ENCODE measurements around the gene PKM.
"Not testable (repeated sequence)": the region's sequence is repeated elsewhere in the genome, so short reads cannot be mapped to it uniquely, and the experiment has no call there.

DNA sequence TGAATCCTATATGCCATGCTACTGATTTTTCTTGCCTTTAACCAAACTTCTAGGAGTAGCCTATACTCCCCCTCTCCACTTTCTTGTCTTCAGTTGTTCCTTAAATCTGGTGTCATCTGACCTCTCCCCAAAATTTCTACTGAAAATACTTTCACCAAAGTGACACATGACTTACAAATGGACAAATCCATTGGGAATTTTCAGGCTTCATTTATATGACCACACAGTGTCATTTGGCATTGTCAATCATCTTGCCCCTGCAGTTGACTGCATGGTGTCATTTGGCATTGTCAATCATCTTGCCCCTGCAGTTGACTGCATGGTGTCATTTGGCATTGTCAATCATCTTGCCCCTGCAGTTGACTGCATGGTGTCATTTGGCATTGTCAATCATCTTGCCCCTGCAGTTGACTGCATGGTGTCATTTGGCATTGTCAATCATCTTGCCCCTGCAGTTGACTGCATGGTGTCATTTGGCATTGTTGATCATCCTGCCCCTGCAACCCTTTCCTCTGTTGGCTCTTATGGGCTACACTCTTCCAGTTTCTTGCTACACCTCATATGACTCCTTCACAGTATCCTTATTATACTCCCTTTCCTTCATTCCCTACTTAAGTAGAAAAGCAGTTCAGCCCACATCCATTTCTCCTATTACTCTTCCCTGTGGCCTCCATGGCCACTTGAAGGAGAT, 44.8 kb upstream of the PKM start:
- TF ChIP-seq, protein P1, sequence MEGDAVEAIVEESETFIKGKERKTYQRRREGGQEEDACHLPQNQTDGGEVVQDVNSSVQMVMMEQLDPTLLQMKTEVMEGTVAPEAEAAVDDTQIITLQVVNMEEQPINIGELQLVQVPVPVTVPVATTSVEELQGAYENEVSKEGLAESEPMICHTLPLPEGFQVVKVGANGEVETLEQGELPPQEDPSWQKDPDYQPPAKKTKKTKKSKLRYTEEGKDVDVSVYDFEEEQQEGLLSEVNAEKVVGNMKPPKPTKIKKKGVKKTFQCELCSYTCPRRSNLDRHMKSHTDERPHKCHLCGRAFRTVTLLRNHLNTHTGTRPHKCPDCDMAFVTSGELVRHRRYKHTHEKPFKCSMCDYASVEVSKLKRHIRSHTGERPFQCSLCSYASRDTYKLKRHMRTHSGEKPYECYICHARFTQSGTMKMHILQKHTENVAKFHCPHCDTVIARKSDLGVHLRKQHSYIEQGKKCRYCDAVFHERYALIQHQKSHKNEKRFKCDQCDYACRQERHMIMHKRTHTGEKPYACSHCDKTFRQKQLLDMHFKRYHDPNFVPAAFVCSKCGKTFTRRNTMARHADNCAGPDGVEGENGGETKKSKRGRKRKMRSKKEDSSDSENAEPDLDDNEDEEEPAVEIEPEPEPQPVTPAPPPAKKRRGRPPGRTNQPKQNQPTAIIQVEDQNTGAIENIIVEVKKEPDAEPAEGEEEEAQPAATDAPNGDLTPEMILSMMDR (IDR thresholded peaks at IDR 0.05) = not testable (repeated sequence)
- not testable (repeated sequence) for TF ChIP-seq EZH2 (IDR thresholded peaks at IDR 0.05)
